ENCODE data around the gene PTH.

DNA sequence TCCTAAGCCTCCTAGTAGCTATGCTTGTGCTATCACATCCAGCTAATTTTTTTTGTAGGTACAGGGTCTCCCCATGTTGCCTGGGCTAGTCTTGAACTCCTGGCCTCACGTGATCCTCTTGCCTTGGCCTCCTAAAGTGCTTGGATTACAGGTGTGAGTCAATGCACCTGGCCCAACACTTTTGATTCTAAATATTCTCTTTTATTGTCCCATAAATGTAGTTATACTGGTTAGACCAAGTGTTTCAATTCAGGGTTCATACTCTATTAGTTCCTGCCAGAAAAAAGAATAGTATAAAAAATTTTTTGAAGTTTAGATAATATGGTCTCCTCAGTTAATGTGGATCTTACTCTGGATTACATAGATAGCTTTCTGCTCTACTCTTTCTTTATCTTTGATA lies 6.7 kb upstream of the PTH start:
- TF ChIP-seq SUZ12 (IDR thresholded peaks at IDR 0.05; ENCODE audit: extremely low read depth, insufficient read depth, insufficient read length), result no peak
- no peak for TF ChIP-seq YY1 (IDR thresholded peaks at IDR 0.05; ENCODE audit: insufficient read depth, insufficient read length)

All from NT2/D1 (cell line).